ENCODE results near the gene RHOV. TPM values are rescaled to one million over a fixed set of nuclear protein-coding genes. Genes with fewer than 3 reads are reported as not detected.

The RHOV gene
- total RNA-seq, 1 donor from 2014 or later, result not detected

DNA sequence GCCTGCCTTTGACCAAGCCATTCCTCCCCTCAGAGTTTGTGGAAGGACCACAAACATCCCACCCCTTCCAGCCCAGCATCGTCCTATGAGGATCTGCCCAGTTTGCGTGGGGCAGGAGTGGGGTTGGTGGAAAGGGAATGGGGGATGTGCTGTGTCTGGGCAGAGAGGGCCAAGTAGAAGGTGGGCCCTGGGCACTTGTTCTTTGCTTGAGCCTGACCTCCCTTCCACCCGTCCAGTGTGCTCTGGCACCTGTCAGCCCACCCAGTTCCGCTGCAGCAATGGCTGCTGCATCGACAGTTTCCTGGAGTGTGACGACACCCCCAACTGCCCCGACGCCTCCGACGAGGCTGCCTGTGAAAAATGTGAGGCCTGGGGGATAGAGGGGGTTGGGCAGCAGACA, 19.9 kb downstream of the RHOV start:
- Histone ChIP-seq H3K4me3 (no peak overlapping the region), H3K9me3 (replicated peaks) (no peaks in the 10 kb centered on the region), H3K27me3 (ENCODE audit: low read depth) (peaks cover 28% of the 10 kb centered on the region), H3K27ac (replicated peaks) (no peak overlapping the region), H3K36me3 (no peaks in the 10 kb centered on the region), H3K4me1 (peaks cover 7% of the 10 kb centered on the region)
- no peak for DNase-seq
- TF ChIP-seq, protein P1, sequence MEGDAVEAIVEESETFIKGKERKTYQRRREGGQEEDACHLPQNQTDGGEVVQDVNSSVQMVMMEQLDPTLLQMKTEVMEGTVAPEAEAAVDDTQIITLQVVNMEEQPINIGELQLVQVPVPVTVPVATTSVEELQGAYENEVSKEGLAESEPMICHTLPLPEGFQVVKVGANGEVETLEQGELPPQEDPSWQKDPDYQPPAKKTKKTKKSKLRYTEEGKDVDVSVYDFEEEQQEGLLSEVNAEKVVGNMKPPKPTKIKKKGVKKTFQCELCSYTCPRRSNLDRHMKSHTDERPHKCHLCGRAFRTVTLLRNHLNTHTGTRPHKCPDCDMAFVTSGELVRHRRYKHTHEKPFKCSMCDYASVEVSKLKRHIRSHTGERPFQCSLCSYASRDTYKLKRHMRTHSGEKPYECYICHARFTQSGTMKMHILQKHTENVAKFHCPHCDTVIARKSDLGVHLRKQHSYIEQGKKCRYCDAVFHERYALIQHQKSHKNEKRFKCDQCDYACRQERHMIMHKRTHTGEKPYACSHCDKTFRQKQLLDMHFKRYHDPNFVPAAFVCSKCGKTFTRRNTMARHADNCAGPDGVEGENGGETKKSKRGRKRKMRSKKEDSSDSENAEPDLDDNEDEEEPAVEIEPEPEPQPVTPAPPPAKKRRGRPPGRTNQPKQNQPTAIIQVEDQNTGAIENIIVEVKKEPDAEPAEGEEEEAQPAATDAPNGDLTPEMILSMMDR (IDR thresholded peaks at IDR 0.05; ENCODE audit: borderline replicate concordance), result no peak
- intact Hi-C loops (cut with micrococcal nuclease), result no loop called here

DNA sequence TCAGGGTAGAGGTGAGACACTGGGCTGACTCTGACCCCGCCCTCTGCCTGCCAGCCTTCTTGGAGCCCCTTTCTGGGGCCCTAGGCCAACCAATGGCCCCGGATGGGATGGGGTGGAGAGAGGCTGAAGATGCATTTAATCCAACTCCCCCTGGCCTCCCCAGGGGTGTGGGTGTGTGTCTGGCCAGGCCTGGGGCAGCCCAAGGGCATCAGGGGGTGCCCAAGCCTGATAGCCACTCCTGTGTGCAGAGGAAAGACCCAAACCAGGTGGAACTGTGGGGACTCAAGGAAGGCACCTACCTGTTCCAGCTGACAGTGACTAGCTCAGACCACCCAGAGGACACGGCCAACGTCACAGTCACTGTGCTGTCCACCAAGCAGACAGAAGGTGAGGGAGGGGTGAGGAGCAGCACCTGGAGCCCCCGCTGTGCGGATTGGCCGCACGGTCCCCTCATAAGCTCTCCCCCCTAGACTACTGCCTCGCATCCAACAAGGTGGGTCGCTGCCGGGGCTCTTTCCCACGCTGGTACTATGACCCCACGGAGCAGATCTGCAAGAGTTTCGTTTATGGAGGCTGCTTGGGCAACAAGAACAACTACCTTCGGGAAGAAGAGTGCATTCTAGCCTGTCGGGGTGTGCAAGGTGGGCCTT, 20.7 kb downstream of the RHOV start:
- Histone ChIP-seq H3K9me3 (replicated peaks) (no peaks in the 10 kb centered on the region), H3K36me3 (no peaks in the 10 kb centered on the region), H3K27ac (replicated peaks) (no peak overlapping the region), H3K27me3 (ENCODE audit: low read depth) (peaks cover 21% of the 10 kb centered on the region), H3K4me1 (peaks cover 7% of the 10 kb centered on the region), H3K4me3 (no peak overlapping the region)
- intact Hi-C loops (cut with micrococcal nuclease), result no loop called here
- DNase-seq, result no peak
- TF ChIP-seq, protein P1 (IDR thresholded peaks at IDR 0.05; ENCODE audit: borderline replicate concordance), result no peak

DNA sequence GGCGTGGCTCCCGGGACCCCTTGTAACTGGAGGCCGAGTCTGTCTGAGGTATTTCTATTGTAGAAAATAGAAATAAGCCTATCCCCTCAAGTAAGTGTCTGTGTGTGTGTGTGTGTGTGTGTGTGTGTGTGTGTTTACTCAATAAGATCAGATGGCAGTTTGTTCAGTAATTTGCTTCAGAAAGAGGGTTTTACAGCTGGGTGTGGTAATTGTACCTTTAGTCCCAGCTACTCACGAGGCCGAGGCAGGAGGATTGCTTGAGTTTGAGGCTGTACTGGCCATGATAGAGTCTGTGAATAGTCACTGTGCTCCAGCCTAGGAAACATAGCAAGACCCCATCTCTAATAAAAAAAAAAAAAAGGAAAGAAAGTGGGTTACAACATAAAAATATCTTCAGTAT, 21.5 kb downstream of the RHOV start:
- Histone ChIP-seq H3K4me3 (no peak overlapping the region), H3K27ac (replicated peaks) (no peak overlapping the region), H3K9me3 (replicated peaks) (no peaks in the 10 kb centered on the region), H3K36me3 (no peaks in the 10 kb centered on the region), H3K4me1 (peaks cover 3% of the 10 kb centered on the region), H3K27me3 (ENCODE audit: low read depth) (peaks cover 26% of the 10 kb centered on the region)
- DNase-seq, result no peak
- TF ChIP-seq, protein P1 (IDR thresholded peaks at IDR 0.05; ENCODE audit: borderline replicate concordance), result no peak
- intact Hi-C loops (cut with micrococcal nuclease), result no loop called here

DNA sequence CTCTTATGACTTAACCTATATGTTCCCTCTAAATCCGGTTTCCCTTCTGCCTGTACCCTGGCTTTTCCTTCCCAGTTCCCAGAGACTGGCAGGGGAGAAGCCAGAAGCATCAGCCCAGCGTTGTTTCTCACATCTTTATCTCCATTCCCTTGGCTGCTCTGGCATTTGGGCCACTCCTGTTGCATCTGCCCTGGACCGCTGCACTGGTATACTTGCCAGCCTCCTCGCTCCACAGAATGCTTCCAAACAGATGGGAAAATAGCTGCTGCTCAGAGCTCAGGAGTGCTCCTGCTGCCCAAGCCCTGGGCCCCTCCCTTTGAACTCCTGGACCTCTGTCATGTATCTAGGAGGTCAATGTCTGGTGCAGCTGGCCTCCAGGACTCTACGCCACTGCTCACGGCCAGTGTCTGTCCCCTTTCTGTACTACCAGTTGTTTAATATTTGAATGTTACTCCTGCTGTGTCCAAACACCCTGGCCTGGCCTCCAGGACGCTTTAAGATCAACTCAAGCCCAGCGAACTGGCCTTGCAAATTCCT, 23.4 kb downstream of the RHOV start:
- intact Hi-C loops (cut with micrococcal nuclease), result no loop called here

DNA sequence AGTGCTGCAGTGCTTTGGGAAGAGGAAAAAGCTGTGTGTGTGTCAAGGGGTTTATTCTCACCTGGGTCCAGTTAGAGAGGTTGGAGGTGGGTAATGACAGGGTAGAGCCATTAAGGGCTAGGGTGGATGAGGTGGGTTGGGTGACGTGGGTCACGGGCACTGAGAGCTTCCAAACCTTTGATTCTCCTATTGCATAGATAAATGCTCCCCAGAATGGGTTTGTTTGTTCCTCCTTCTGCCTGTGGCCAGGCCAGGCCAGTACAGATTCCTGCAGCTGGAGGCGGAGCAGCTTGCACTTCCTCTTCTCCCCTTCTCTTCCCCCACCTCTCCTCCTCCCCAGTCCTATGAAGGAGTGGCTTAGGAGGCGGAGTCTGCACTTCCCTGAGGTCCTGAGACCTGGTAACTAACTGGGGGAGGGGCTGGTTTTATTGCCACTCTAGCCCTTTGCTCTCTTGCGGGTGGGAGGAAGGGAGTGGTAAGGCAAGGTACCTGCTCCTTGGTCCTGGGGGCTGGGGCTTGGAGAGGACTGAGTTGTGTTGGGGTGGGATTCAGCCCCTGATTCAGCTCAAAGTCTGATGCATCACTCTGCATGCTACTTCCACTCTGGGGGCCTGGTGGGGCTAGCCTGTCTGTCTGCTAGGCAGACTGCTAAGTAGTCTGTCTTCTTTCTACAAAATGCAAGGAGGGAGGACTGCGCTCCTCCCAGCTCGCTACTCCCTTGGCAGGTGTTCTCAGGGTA, 26.6 kb downstream of the RHOV start:
- TF ChIP-seq, protein P1 (IDR thresholded peaks at IDR 0.05; ENCODE audit: borderline replicate concordance), result no peak

More for the DNA sequence above, 23.4 kb downstream of the RHOV start:
- DNase-seq, result no peak
- no peak overlapping the region for H3K27ac ChIP-seq (replicated peaks)
- no peaks in the 10 kb centered on the region for H3K9me3 ChIP-seq (replicated peaks)
- H3K4me3 ChIP-seq, result no peak overlapping the region
- TF ChIP-seq, protein P1 (IDR thresholded peaks at IDR 0.05; ENCODE audit: borderline replicate concordance), result no peak
- no peaks in the 10 kb centered on the region for H3K36me3 ChIP-seq
- no peaks in the 10 kb centered on the region for H3K4me1 ChIP-seq
- peaks cover 41% of the 10 kb centered on the region for H3K27me3 ChIP-seq (ENCODE audit: low read depth)

More for the DNA sequence above, 26.6 kb downstream of the RHOV start:
- no peak overlapping the region for H3K4me3 ChIP-seq
- no peaks in the 10 kb centered on the region for H3K9me3 ChIP-seq (replicated peaks)
- peak; percentile 38 for DNase-seq
- peaks cover 53% of the 10 kb centered on the region for H3K27me3 ChIP-seq (ENCODE audit: low read depth)
- H3K4me1 ChIP-seq, result peaks cover 18% of the 10 kb centered on the region
- H3K27ac ChIP-seq (replicated peaks), result no peak overlapping the region
- H3K36me3 ChIP-seq, result no peaks in the 10 kb centered on the region
- intact Hi-C loops (cut with micrococcal nuclease), result no loop called here
